Measurements from ENCODE around the gene CLDN6.

CLDN6 gene

GRCh38 chr16:3009568-3010390 is 8.2 kb downstream of the CLDN6 start:
- DNase-seq (no peak), ATAC-seq (replicated peaks) (no peak)
- H3K9me3 Mint-ChIP-seq: no peaks in the 10 kb centered on the region
- H3K4me1 Mint-ChIP-seq (ENCODE audit: low read depth in 2 of 2): peaks cover 14 to 23% of the 10 kb centered on the region in 2 donors
- peaks cover 4% of the 10 kb centered on the region for H3K36me3 Mint-ChIP-seq (ENCODE audit: insufficient read depth)
- H3K27ac Mint-ChIP-seq: no peak overlapping the region
- H3K27me3 Mint-ChIP-seq: peaks cover 0 to 42% of the 10 kb centered on the region in 2 donors
- H3K4me3 Mint-ChIP-seq: no peak overlapping the region

DNA sequence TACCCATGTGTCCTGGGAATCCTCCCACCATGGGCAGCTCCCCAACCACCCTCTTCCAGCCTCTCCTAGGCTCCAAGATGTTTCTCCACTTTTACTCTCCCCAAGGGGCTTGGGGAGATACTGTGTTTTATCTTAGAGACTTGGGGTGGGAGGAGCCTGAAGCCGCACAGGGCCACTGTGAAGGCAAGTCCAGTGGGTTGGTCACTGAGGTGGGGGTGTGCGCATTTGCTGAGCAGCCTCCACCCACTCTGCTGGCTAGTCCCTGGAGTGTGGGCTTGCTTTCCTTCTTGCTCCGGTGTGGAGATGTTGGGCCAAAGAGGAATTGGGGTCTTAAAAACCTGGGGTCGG is 9.3 kb downstream of the CLDN6 start:
- H3K4me1 Mint-ChIP-seq (ENCODE audit: low read depth in 2 of 2): peaks cover 14 to 27% of the 10 kb centered on the region in 2 donors
- peaks cover 0 to 32% of the 10 kb centered on the region in 2 donors for H3K27me3 Mint-ChIP-seq
- peaks cover 3% of the 10 kb centered on the region for H3K36me3 Mint-ChIP-seq (ENCODE audit: insufficient read depth)
- ATAC-seq (replicated peaks): no peak
- no peak for DNase-seq
- H3K9me3 Mint-ChIP-seq: no peaks in the 10 kb centered on the region
- H3K4me3 Mint-ChIP-seq: peak overlapping the region; percentile 59 to 80
- peak overlapping the region in 1 of 2 donors; percentile 55 for H3K27ac Mint-ChIP-seq

DNA sequence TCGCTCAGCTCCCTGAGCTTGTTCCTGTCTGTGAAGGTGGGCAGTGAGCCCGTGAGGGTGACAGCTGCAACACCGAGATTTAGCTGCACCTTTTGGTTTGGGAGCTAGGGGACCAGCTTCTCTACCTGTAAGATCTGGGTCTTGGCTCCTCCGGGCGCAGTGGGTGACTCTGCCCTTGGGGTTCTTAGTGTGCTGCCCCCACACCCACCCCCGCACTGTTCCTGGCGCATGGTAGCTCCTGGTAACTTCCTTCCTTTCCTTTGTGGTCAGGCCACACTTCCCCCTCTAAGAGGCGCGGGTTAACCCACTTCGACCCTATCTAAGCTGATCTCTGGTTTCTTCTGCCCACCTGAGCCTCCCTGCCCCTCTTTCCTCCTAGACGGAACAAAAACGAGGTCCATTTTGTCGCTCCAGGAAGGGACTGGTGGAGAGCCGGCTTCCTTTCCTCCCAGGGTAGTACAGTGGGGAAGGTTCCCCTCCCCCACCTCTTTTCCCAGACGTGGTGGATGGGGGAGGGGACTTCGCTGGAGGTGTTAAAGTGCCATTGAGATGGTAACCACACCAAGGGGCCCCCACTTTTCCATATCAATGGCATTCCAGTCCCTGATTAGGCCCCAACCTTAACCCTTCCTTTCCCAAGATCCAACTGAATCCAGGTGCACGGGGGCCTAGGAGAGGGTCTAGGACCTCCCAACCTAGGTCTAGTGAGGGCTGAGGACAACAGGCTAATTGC is 9.9 kb downstream of the CLDN6 start:
- peaks cover 14 to 27% of the 10 kb centered on the region in 2 donors for H3K4me1 Mint-ChIP-seq (ENCODE audit: low read depth in 2 of 2)
- no peaks in the 10 kb centered on the region for H3K9me3 Mint-ChIP-seq
- H3K27me3 Mint-ChIP-seq: peaks cover 0 to 30% of the 10 kb centered on the region in 2 donors
- H3K36me3 Mint-ChIP-seq (ENCODE audit: insufficient read depth): peaks cover 6% of the 10 kb centered on the region
- DNase-seq (peak in 1 of 3 experiments; percentile 18), ATAC-seq (replicated peaks) (no peak)
- peak overlapping the region in 1 of 2 donors; percentile 55 for H3K27ac Mint-ChIP-seq
- peak overlapping the region; percentile 59 to 80 for H3K4me3 Mint-ChIP-seq

GRCh38 chr16:3007059-3007956 is 10.7 kb downstream of the CLDN6 start:
- peaks cover 14 to 27% of the 10 kb centered on the region in 2 donors for H3K4me1 Mint-ChIP-seq (ENCODE audit: low read depth in 2 of 2)
- H3K27ac Mint-ChIP-seq: no peak overlapping the region
- peaks cover 6% of the 10 kb centered on the region for H3K36me3 Mint-ChIP-seq (ENCODE audit: insufficient read depth)
- no peaks in the 10 kb centered on the region for H3K9me3 Mint-ChIP-seq
- peak overlapping the region; percentile 59 to 80 for H3K4me3 Mint-ChIP-seq
- DNase-seq (no peak), ATAC-seq (replicated peaks) (no peak)
- H3K27me3 Mint-ChIP-seq: peaks cover 0 to 23% of the 10 kb centered on the region in 2 donors

- Mint-ChIP-seq H3K27ac (no peak overlapping the region), H3K36me3 (ENCODE audit: insufficient read depth) (peaks cover 11% of the 10 kb centered on the region), H3K4me3 (peak overlapping the region; percentile 57 to 64), H3K4me1 (ENCODE audit: low read depth in 2 of 2) (peaks cover 14 to 27% of the 10 kb centered on the region in 2 donors), H3K9me3 (no peaks in the 10 kb centered on the region), H3K27me3 (peaks cover 11 to 31% of the 10 kb centered on the region in 2 donors)
- no peak for ATAC-seq (replicated peaks)
- no peak for DNase-seq
Measured at GRCh38 chr16:3004781-3005284, 13.2 kb downstream of the CLDN6 start.

DNA sequence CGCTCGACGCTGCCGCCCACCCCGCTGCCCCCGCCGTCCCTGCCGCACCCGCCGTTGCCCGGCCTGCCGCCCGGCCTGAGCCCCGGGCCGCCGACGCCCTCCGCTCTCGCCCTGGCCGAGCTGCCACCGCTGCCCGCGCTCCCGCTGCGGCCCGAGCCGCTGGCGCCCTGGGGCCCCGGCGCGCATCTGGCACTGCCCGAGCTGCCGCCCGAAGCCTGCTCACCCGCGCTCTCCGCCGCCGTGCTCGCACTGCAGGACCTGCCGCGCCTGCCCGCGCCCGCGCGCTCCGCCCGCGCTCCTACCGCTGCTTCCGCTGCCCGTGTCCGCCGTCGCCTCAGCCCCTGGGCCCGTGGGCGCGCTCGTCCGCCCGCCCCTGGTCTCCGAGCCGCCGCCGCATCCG is 13.7 kb downstream of the CLDN6 start:
- Mint-ChIP-seq H3K27ac (no peak overlapping the region), H3K4me1 (ENCODE audit: low read depth in 2 of 2) (peaks cover 14 to 27% of the 10 kb centered on the region in 2 donors), H3K4me3 (peak overlapping the region in 1 of 2 donors; percentile 64), H3K36me3 (ENCODE audit: insufficient read depth) (peaks cover 11% of the 10 kb centered on the region), H3K27me3 (peaks cover 16 to 35% of the 10 kb centered on the region in 2 donors), H3K9me3 (no peaks in the 10 kb centered on the region)
- ATAC-seq (replicated peaks): peak; percentile 13
- no peak for DNase-seq

DNA sequence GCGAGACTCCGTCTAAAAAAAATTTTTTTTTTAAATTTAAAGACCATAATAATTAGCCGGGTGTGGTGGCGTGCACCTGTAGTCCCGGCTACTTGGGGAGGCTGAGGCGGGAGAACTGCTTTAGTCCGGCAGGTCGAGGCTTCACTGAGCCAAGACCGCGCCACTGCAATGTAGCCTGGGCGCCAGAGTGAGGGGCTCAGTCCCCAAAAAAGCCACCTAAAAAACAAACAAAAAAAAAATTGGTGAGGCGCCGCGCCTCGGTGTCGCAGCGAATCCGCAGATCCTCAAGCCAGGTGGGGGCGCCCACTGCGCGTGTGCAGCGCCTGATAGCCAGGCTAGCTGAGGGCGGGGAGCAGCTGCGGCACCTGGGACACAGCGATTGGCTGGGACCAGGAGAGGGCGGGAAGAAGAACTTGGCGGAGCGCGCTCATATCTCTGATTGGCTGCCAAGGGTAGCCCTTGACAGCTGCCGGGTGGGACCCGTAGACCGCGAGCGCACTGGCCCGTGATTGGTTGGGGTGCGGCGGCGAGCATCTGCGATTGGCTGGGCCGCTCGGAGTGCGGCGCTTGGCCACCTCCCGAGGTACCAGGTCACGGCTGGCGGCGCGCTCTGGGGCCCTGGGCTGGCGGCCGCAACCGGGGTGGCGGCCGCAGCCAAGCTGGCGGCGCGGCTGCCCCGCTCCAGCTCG is 14.3 kb downstream of the CLDN6 start:
- Mint-ChIP-seq H3K27ac (peak overlapping the region in 1 of 2 donors; percentile 46), H3K4me1 (ENCODE audit: low read depth in 2 of 2) (peaks cover 14 to 26% of the 10 kb centered on the region in 2 donors), H3K27me3 (peaks cover 16 to 40% of the 10 kb centered on the region in 2 donors), H3K4me3 (peak overlapping the region; percentile 77 to 78), H3K9me3 (no peaks in the 10 kb centered on the region), H3K36me3 (ENCODE audit: insufficient read depth) (peaks cover 11% of the 10 kb centered on the region)
- DNase-seq: peak; percentile 91 to 92 (median 91)
- peak; percentile 97 for ATAC-seq (replicated peaks)

DNA sequence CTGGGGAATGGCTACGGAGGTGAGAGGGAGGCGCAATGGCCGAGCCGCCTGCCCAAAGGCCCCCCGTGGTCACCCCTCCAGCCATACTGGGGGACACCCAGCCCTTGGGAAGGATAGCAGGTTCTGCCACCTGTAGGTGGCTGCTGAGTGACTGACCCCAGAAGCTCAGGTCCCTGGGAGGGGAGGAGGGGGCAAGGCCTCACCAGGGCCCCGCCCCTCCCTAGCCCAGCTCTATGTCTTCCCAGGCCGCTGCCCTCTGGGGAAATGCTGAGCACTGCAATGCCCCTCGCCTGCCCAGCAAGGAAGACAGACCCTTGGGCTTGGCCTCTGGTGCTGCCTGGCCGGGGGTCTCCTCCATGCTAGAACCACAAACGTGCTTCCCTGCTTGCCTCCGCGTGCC is 16.7 kb downstream of the CLDN6 start:
- H3K9me3 Mint-ChIP-seq: no peaks in the 10 kb centered on the region
- H3K36me3 Mint-ChIP-seq (ENCODE audit: insufficient read depth): peaks cover 11% of the 10 kb centered on the region
- ATAC-seq (replicated peaks) (no peak), DNase-seq (no peak)
- H3K4me1 Mint-ChIP-seq (ENCODE audit: low read depth in 2 of 2): peaks cover 0 to 7% of the 10 kb centered on the region in 2 donors
- H3K4me3 Mint-ChIP-seq: no peak overlapping the region
- no peak overlapping the region for H3K27ac Mint-ChIP-seq
- H3K27me3 Mint-ChIP-seq: peaks cover 16 to 30% of the 10 kb centered on the region in 2 donors

GRCh38 chr16:3000540-3000939 is 17.4 kb downstream of the CLDN6 start:
- H3K9me3 Mint-ChIP-seq: no peaks in the 10 kb centered on the region
- H3K27ac Mint-ChIP-seq: no peak overlapping the region
- peaks cover 16 to 30% of the 10 kb centered on the region in 2 donors for H3K27me3 Mint-ChIP-seq
- H3K36me3 Mint-ChIP-seq (ENCODE audit: insufficient read depth): peaks cover 11% of the 10 kb centered on the region
- peaks cover 0 to 7% of the 10 kb centered on the region in 2 donors for H3K4me1 Mint-ChIP-seq (ENCODE audit: low read depth in 2 of 2)
- no peak for ATAC-seq (replicated peaks)
- no peak overlapping the region for H3K4me3 Mint-ChIP-seq
- DNase-seq: no peak

DNA sequence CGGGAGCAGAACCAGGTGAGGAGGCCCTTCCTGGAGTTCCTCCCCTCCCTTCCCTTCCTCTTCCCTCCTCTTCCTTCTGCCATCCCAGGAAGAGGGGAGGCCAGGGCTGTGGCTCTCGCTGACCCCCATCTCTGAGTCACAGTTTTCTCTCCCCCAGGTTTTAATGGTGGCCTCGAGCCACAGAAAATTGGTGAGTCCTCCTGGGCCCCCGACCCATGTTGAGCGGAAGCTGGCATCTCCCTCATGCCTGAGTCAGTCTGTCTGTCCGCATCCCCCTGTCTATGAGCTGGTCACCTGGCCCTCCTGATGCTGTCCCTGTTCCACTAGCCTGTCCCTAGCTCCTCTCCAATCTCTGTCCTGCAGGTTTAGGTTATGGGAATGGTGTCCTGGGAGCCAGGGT is 18.1 kb downstream of the CLDN6 start:
- DNase-seq (no peak), ATAC-seq (replicated peaks) (no peak)
- Mint-ChIP-seq H3K36me3 (ENCODE audit: insufficient read depth) (peaks cover 11% of the 10 kb centered on the region), H3K27me3 (peaks cover 16 to 30% of the 10 kb centered on the region in 2 donors), H3K4me1 (ENCODE audit: low read depth in 2 of 2) (peaks cover 0 to 6% of the 10 kb centered on the region in 2 donors), H3K4me3 (no peak overlapping the region), H3K9me3 (no peaks in the 10 kb centered on the region), H3K27ac (no peak overlapping the region)

DNA sequence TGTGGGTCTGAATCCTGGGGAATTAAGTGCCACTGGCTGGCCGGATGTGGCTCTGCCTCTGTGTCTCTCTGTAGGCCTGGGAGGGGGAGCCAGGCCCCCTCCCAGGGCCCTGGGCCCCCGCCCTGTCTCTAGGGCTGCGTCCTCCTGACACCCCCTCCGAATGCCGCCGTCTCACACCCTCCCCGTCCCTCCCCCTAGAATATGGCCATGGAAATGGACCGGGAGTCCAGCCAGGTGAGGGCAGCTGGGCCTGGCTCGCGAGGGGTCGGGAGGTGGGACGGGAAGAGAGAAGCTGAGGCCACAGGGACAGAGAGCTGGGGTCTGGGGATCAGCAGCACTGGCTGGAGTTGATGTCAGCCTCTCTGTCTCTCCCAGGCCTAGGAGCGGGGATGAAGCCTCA is 21.7 kb downstream of the CLDN6 start:
- Mint-ChIP-seq H3K4me3 (no peak overlapping the region), H3K9me3 (no peaks in the 10 kb centered on the region), H3K36me3 (ENCODE audit: insufficient read depth) (peaks cover under 1% of the 10 kb centered on the region), H3K27me3 (peaks cover 16 to 30% of the 10 kb centered on the region in 2 donors), H3K27ac (no peak overlapping the region), H3K4me1 (ENCODE audit: low read depth in 2 of 2) (no peaks in the 10 kb centered on the region)
- DNase-seq (no peak), ATAC-seq (replicated peaks) (no peak)

- no peaks in the 10 kb centered on the region for H3K4me1 Mint-ChIP-seq (ENCODE audit: low read depth in 2 of 2)
- H3K36me3 Mint-ChIP-seq (ENCODE audit: insufficient read depth): no peaks in the 10 kb centered on the region
- H3K27ac Mint-ChIP-seq: no peak overlapping the region
- ATAC-seq (replicated peaks) (no peak), DNase-seq (no peak)
- peaks cover 0 to 29% of the 10 kb centered on the region in 2 donors for H3K27me3 Mint-ChIP-seq
- H3K9me3 Mint-ChIP-seq: no peaks in the 10 kb centered on the region
- no peak overlapping the region for H3K4me3 Mint-ChIP-seq
Measured at GRCh38 chr16:2992383-2993081, 25.5 kb downstream of the CLDN6 start.

All from effector memory CD8-positive, alpha-beta T cell (primary cell).